Activated CD4-positive, alpha-beta T cell treated with anti-CD3 and anti-CD28 coated beads for 36 hours (primary cell): ENCODE data around the gene HGS. TPM values are rescaled to one million over a fixed set of nuclear protein-coding genes. Genes with fewer than 3 reads are reported as not detected.
"Not testable (repeated sequence)": the region's sequence is repeated elsewhere in the genome, so short reads cannot be mapped to it uniquely, and the experiment has no call there.

ENCODE experiments used
- ATAC-seq: fragments of 200-7000 bp; cut with Tn5 transposase; one replicate; pipeline ENCODE4 v1.10.0; 2021; ENCODE audit warnings: mild to moderate bottlenecking, moderate library complexity
- CTCF ChIA-PET: fragments of 350-600 bp; sonication (Branson Sonifier 250); formaldehyde crosslinking; loops from one replicate; lab custom pipeline; 2021; ENCODE audit warnings: antibody characterized with exemption; lab: Charles Lee
- POLR2A ChIA-PET: fragments of 350-600 bp; sonication (Branson Sonifier 250); formaldehyde crosslinking; loops from one replicate; lab custom pipeline; 2021; ENCODE audit warnings: antibody characterized with exemption, inconsistent platforms; lab: Charles Lee
- DNase-seq: peaks from one replicate; pipeline ENCODE4 v3.0.0-alpha.2; 2020
- H3K27ac Mint-ChIP-seq: one replicate; pipeline ENCODE4 v1.8.0; 2021; ENCODE audit warnings: mixed read lengths
- H3K27me3 Mint-ChIP-seq: one replicate; pipeline ENCODE4 v1.8.0; 2021; ENCODE audit warnings: mixed read lengths
- H3K36me3 Mint-ChIP-seq: one replicate; pipeline ENCODE4 v1.8.0; 2021; ENCODE audit warnings: low read depth, mixed read lengths
- H3K4me1 Mint-ChIP-seq: one replicate; pipeline ENCODE4 v1.8.0; 2021; ENCODE audit warnings: mixed read lengths
- H3K4me3 Mint-ChIP-seq: one replicate; pipeline ENCODE4 v1.8.0; 2021; ENCODE audit warnings: mild to moderate bottlenecking, moderate library complexity, mixed read lengths
- H3K9me3 Mint-ChIP-seq: one replicate; pipeline ENCODE4 v1.8.0; 2021; ENCODE audit warnings: low read depth, mixed read lengths
- intact Hi-C, 2 experiments: fragments of 100-400 bp; cut with DNase I in 1 of 2; cut with micrococcal nuclease in 1 of 2; formaldehyde crosslinking; loops; one replicate each; pipeline versions ENCODE4 v1.14.2 to v1.15.1; 2022 to 2024; cut with DNase I, micrococcal nuclease
- total RNA-seq, 2 experiments: library from RNA; stranded (reverse); gene quantifications; one replicate each; pipeline ENCODE4 v1.2.3, GENCODE V29; 2021

The HGS gene
- total RNA-seq, 2 experiments from 2014 or later = 100 to 102 TPM

GRCh38 chr17:81725439-81725838 lies 41.6 kb downstream of the HGS start:
- POLR2A ChIA-PET = interaction anchor here (0.6 to 1.1 kb wide), 2 partner anchors 12 to 90 kb away, joined by 3 to 8 read pairs; no protein-coding TSS in a partner anchor
- Mint-ChIP-seq H3K36me3 (no peaks in the 10 kb centered on the region), H3K27ac (no peak overlapping the region), H3K27me3 (peaks cover 11% of the 10 kb centered on the region), H3K9me3 (no peaks in the 10 kb centered on the region), H3K4me1 (no peaks in the 10 kb centered on the region), H3K4me3 (no peak overlapping the region)
- DNase-seq (no peak), ATAC-seq (no peak)
- CTCF ChIA-PET = interaction anchor here (0.7 to 1.0 kb wide), 3 partner anchors 11 to 199 kb away, joined by 3 to 6 read pairs (median 3); no protein-coding TSS in a partner anchor
- intact Hi-C loops = no loop called here

- Mint-ChIP-seq H3K36me3 (no peaks in the 10 kb centered on the region), H3K27ac (no peak overlapping the region)
- CTCF ChIA-PET = interaction anchor here (1.0 kb wide), 1 partner anchor 11 kb away, joined by 6 read pairs; no protein-coding TSS in a partner anchor
Measured at GRCh38 chr17:81726004-81726403, 42.2 kb downstream of the HGS start.

GRCh38 chr17:81727324-81728031 lies 43.7 kb downstream of the HGS start:
- intact Hi-C loops = no loop called here
- Mint-ChIP-seq H3K9me3 (no peaks in the 10 kb centered on the region), H3K27ac (no peak overlapping the region), H3K36me3 (no peaks in the 10 kb centered on the region), H3K27me3 (peaks cover 16% of the 10 kb centered on the region), H3K4me1 (no peaks in the 10 kb centered on the region), H3K4me3 (no peak overlapping the region)
- DNase-seq = no peak
- CTCF ChIA-PET = interaction anchor here (0.6 kb wide), 1 partner anchor 91 kb away, joined by 3 read pairs; no protein-coding TSS in a partner anchor
- no peak for ATAC-seq
- POLR2A ChIA-PET = interaction anchor here (0.7 kb wide), 1 partner anchor 14 kb away, joined by 4 read pairs; no protein-coding TSS in a partner anchor

More at GRCh38 chr17:81726004-81726403, 42.2 kb downstream of the HGS start:
- POLR2A ChIA-PET = interaction anchor here (0.6 to 1.1 kb wide), 2 partner anchors 13 to 89 kb away, joined by 3 to 8 read pairs; no protein-coding TSS in a partner anchor
- Mint-ChIP-seq H3K4me1 (no peaks in the 10 kb centered on the region), H3K9me3 (no peaks in the 10 kb centered on the region), H3K27me3 (peaks cover 14% of the 10 kb centered on the region), H3K4me3 (no peak overlapping the region)
- intact Hi-C loops = no loop called here
- DNase-seq (no peak), ATAC-seq (no peak)

- ChIA-PET CTCF (interaction anchor here (0.5 to 1.1 kb wide), 3 partner anchors 20 to 191 kb away, joined by 3 to 4 read pairs (median 4); no protein-coding TSS in a partner anchor), POLR2A (interaction anchor here (0.6 kb wide), 1 partner anchor 97 kb away, joined by 3 read pairs; no protein-coding TSS in a partner anchor)
- ATAC-seq = peak; percentile 96
- intact Hi-C loops = loop anchor here in 1 of 2 experiments (1.0 kb wide), 4 partner anchors 99 to 288 kb away; partner anchors contain the start of gene P4HB
- no peak overlapping the region for H3K4me3 Mint-ChIP-seq
- H3K9me3 Mint-ChIP-seq = no peaks in the 10 kb centered on the region
- H3K27me3 Mint-ChIP-seq = peaks cover 16% of the 10 kb centered on the region
- peak; percentile 87 for DNase-seq
- no peak overlapping the region for H3K27ac Mint-ChIP-seq
- peaks cover 7% of the 10 kb centered on the region for H3K4me1 Mint-ChIP-seq
- H3K36me3 Mint-ChIP-seq = no peaks in the 10 kb centered on the region
Measured at GRCh38 chr17:81733507-81734404, 49.9 kb downstream of the HGS start.

- Mint-ChIP-seq H3K4me1 (peaks cover 7% of the 10 kb centered on the region), H3K36me3 (no peaks in the 10 kb centered on the region), H3K4me3 (no peak overlapping the region), H3K27me3 (peaks cover 16% of the 10 kb centered on the region), H3K27ac (no peak overlapping the region), H3K9me3 (no peaks in the 10 kb centered on the region)
- ATAC-seq (no peak), DNase-seq (no peak)
- intact Hi-C loops = no loop called here
- ChIA-PET POLR2A (interaction anchor here (0.6 kb wide), 1 partner anchor 96 kb away, joined by 3 read pairs; no protein-coding TSS in a partner anchor), CTCF (interaction anchor here (0.8 to 1.4 kb wide), 4 partner anchors 20 to 225 kb away, joined by 3 to 4 read pairs (median 4); no protein-coding TSS in a partner anchor)
Measured at GRCh38 chr17:81734405-81735263, 50.8 kb downstream of the HGS start.

- DNase-seq (peak; percentile 44), ATAC-seq (peak; percentile 25)
- no peak overlapping the region for H3K27ac Mint-ChIP-seq
- intact Hi-C loops = no loop called here
- POLR2A ChIA-PET = no interaction called here
- H3K4me1 Mint-ChIP-seq = peaks cover 7% of the 10 kb centered on the region
- peak overlapping the region; percentile 28 for H3K4me3 Mint-ChIP-seq
- CTCF ChIA-PET = interaction anchor here (0.8 to 1.4 kb wide), 3 partner anchors 56 to 224 kb away, joined by 3 to 4 read pairs (median 4); no protein-coding TSS in a partner anchor
- H3K9me3 Mint-ChIP-seq = no peaks in the 10 kb centered on the region
- peaks cover 14% of the 10 kb centered on the region for H3K27me3 Mint-ChIP-seq
- H3K36me3 Mint-ChIP-seq = no peaks in the 10 kb centered on the region
Measured at GRCh38 chr17:81735264-81736102, 51.7 kb downstream of the HGS start.

GRCh38 chr17:81737947-81738800 lies 54.4 kb downstream of the HGS start:
- H3K27ac Mint-ChIP-seq = no peak overlapping the region
- CTCF ChIA-PET = interaction anchor here (0.7 kb wide), 1 partner anchor 560 kb away, joined by 3 read pairs; no protein-coding TSS in a partner anchor
- DNase-seq (no peak), ATAC-seq (no peak)
- no peak overlapping the region for H3K4me3 Mint-ChIP-seq
- peaks cover 7% of the 10 kb centered on the region for H3K4me1 Mint-ChIP-seq
- no peaks in the 10 kb centered on the region for H3K36me3 Mint-ChIP-seq
- peaks cover 12% of the 10 kb centered on the region for H3K27me3 Mint-ChIP-seq
- H3K9me3 Mint-ChIP-seq = no peaks in the 10 kb centered on the region
- POLR2A ChIA-PET = no interaction called here
- intact Hi-C loops = no loop called here

- ATAC-seq (no peak), DNase-seq (no peak)
- no peaks in the 10 kb centered on the region for H3K9me3 Mint-ChIP-seq
- intact Hi-C loops = no loop called here
- ChIA-PET POLR2A (no interaction called here), CTCF (interaction anchor here (0.7 kb wide), 1 partner anchor 559 kb away, joined by 3 read pairs; no protein-coding TSS in a partner anchor)
- H3K4me1 Mint-ChIP-seq = peaks cover 7% of the 10 kb centered on the region
- H3K27me3 Mint-ChIP-seq = peaks cover 9% of the 10 kb centered on the region
- no peaks in the 10 kb centered on the region for H3K36me3 Mint-ChIP-seq
- H3K27ac Mint-ChIP-seq = no peak overlapping the region
- no peak overlapping the region for H3K4me3 Mint-ChIP-seq
Measured at GRCh38 chr17:81738801-81739393, 55.1 kb downstream of the HGS start.

- intact Hi-C loops, H3K27me3 Mint-ChIP-seq, CTCF ChIA-PET, H3K4me3 Mint-ChIP-seq, H3K36me3 Mint-ChIP-seq, DNase-seq, H3K4me1 Mint-ChIP-seq, POLR2A ChIA-PET, ATAC-seq, H3K27ac Mint-ChIP-seq, H3K9me3 Mint-ChIP-seq: not testable (repeated sequence)
Measured at GRCh38 chr17:81739593-81739992, 55.8 kb downstream of the HGS start.
